HG03469 (cell line): ENCODE data around the gene METRNL.

Experiments used
- ATAC-seq: cut with Tn5 transposase; IDR thresholded peaks from one replicate; pipeline ENCODE4 v1.9.1; 2021; ENCODE audit warnings: mild to moderate bottlenecking, moderate library complexity, moderate number of reproducible peaks; ENCODE audit not compliant: unreplicated experiment

Gene METRNL

GRCh38 chr17:83078378-83079351 is 744 bp upstream of the METRNL start:
- no peak for ATAC-seq

DNA sequence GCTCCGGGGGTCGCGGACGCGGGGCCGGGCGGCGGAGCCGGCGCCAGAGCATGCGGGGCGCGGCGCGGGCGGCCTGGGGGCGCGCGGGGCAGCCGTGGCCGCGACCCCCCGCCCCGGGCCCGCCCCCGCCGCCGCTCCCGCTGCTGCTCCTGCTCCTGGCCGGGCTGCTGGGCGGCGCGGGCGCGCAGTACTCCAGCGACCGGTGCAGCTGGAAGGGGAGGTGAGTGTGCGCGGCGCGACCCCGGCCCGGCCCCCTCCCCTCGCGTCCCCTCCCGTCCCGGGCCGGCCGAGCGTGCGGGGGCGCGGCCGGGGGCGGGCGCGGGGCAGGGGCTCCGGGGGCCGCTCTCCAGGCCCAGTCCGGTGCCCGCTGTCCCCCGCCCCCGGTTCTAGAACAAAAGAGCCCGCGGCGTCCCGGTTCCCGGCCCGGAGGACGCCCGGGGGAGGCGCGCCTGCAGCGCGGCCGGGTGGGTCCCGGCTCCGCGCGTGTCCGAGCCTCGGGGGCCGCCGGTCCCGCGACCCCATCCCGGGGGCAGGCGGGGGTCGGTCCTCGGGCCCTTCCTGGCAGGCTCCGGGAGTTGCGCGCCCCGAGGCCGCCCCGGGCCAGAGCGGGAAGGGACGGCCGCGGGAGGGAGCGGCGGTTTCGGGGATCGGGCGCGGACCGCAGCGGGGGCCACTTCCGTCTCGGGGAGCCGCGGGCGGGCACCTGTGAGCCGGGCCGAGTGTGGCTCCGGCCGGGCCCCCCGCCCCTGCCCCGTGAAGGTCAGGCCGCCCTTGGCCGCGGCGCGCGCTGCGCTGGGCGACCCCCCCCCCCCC is 563 bp downstream of the METRNL start:
- no peak for ATAC-seq

DNA sequence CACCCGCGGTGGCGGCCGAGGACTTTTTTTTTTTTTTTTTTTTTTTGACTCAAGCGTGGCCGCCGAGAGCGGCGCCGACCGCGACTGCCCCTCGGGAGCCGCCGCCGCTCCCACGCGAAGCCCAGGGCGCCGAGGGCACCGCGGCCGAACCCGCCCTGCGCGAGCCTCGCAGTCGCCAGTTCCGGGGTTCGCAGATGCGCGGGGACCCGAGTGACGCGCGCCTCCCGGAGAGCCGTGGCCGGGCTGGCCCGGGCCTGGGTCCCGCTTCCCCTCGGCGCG is 1.1 kb downstream of the METRNL start:
- no peak for ATAC-seq

DNA sequence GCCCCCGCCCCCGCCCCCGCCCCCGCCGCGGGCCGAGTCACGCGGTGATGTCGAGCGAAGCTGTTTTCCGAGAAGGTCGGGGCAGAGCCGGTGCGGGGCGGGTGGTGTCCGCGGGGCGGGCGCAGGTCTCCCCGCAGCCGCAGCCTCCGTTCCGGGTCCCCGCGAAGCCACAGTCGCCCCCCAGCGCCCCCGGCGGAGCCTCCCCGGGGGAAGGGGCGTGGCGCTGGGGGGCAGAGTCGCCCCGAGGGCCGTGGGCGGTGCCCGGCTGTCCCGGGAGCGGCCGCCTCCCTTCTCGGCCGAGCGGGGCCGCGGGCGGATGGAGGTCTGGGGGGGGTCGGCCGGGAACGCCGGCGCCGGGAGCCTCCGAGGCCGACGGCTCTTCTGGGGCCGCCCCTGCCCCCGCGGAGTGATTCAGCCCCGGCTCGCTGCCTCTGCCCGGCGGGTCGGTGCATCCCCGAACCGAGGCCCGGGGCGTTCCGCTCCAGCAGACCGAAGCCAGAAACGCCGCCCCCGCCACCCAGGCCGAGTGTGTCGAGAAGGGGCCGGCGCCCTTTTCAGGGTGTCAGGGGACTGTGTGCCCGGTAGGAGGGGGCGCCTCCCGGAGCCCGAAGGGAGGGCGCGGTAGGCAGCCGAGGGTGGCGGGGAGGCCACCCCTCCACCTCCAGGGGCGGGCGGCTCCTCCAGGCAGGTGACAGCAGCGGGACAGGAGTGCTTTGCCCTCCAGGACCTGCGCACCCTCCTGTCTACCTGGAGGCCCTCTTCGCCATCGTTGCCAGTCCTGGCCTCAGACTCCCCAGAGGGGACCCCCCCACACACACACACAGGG is 1.7 kb downstream of the METRNL start:
- ATAC-seq: no peak

DNA sequence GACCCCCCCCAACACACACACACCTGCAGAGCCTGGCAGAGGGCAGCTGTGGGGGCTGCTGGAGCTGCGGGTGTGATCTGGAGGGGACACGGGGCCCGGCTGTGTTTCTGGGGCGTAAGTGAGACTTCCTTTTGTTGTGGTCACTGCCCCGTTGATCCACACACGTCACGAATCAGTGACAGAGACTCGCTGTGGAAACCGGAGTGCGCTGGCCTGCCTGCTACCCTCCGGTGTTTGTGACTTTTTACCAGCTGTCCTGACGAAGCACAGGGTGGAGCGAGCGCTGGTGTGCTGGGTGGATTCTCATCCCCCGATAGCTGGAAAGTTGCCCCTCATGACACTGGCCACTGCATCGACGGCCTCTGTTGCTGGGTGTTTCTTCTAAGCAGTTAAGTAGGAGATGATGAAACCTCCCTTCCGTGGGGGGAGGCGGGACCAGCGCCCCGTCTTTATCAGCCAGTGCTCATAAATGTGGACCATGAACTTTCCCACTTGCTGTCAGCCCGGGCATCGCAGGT is 2.3 kb downstream of the METRNL start:
- no peak for ATAC-seq

GRCh38 chr17:83082424-83082823 is 3.0 kb downstream of the METRNL start:
- ATAC-seq: no peak

GRCh38 chr17:83082909-83083367 is 3.5 kb downstream of the METRNL start:
- ATAC-seq: no peak

- ATAC-seq: no peak
Measured at GRCh38 chr17:83083368-83084201, 4.2 kb downstream of the METRNL start.

GRCh38 chr17:83084214-83084613 is 4.8 kb downstream of the METRNL start:
- no peak for ATAC-seq

GRCh38 chr17:83084621-83085056 is 5.2 kb downstream of the METRNL start:
- ATAC-seq: no peak

- no peak for ATAC-seq
Measured at GRCh38 chr17:83085103-83085502, 5.7 kb downstream of the METRNL start.

DNA sequence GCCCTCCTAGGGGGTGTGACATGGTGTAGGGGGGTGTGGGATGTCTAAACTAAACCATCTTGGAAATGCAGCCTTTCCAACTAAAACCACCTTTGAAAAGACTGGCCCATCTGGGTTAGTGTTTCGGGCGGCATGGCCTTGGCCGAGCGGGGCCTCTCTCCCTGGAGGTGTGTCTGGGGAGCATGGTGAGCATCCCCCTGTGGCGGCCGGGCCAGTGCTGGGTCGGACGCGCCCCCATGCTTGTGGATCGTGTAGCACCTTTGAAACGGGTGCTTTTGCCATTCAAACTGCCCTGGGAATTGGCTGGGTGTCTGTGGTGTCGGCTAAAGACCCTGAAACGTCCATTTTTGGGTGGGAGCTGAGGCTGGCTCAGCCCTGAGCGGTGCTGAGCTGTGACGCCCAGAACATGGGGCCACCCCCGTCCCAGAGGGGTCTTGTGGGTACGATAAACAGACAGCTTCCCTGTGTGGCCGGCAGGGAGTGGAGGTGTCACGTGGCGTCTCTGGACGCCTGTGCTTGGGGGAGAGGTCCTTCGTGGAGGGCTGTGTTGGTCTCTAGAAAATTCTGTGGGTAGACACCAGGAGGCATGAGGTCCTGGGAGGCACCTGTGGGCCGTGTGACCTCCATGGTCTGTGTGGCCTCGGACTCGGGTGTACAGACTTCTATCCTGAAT is 6.3 kb downstream of the METRNL start:
- no peak for ATAC-seq

DNA sequence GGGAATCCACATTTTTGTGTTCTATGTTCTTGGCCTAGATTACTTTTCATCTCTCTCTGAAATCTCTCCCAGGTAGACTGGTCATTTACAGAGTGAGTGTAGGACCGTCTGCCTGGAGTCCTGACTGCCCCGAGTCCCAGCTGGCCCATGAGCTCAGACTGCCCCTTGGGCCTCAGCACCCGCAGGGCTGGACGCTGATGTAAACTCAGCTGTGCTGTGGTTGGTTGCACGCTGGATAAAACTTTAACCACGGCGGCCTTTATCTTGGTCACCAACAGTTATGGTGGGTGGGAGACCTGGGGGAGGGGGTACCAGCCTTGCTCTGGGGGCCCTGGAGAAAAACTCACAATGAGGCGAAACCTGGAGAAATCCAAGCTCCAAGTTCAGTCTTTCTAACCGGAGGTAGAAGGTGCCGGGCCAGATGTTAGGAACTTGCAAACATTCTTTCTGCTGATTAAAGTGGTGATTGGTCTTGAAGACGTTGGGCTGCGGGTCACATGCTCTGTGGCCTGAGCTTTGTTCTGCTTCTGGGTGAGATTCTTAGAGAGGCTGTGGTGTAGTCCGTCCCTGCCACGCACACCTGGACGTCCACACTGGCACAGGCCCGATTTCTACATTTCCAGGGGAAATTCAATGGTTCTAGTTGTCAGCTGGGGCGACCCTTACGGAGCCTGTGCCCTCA is 6.9 kb downstream of the METRNL start:
- no peak for ATAC-seq

- no peak for ATAC-seq
Measured at GRCh38 chr17:83086907-83087787, 7.7 kb downstream of the METRNL start.

DNA sequence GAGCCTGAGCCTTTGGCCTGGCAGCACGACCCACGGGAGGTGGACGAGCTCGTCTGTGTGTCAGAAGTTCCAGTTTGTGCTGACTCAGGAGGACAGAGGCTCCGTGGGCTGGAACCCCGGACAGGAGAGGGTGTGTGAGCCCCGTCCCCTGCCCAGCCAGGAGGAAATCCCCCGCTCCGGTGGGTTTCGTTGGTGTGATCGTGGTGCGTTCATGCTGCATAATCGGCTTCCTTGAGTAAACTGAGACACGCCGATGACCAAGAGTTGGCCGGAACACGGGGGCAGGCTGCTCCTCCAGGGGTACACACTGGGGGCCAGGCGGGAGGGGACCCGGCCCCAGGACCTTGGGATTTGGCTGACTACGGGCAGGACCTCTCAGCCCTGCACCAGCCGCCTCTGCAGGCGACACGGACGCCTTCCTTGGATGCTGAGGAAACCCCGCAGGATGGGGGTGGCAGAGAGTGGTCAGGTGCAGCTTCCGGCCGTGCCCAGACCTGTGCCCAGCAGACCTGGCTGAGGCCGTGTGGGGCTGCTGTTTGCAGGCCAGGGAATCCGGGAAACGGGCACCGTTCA is 8.5 kb downstream of the METRNL start:
- ATAC-seq: no peak

- ATAC-seq: no peak
Measured at GRCh38 chr17:83088451-83088850, 9.0 kb downstream of the METRNL start.

DNA sequence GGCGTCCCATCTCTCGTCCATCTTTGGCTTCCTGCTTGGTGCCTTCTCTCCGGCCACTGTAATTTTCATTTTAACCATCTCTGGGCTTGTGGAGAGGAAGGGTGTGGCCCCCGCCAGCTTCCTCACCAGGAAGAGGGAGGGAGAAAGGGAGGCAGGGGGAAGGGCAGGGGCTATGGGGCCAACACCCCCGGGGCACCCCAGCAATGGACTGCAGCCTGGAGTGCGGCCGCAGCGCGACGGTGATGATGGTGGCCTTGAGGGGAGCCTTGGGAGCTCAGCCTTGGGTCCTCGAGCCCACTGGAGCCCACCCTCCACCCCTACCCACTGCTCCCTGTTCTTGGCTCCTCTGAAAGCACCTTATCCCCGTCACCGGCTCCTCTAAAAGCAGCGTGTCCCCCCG is 9.5 kb downstream of the METRNL start:
- no peak for ATAC-seq
